Lower leg skin (tissue), 4 donors: ENCODE measurements around the gene LGR4. TPM values are rescaled to one million over a fixed set of nuclear protein-coding genes. Genes with fewer than 3 reads are reported as not detected.

ENCODE experiments used
- DNase-seq, 2 donors: peaks; one replicate each; pipeline ENCODE4 v3.0.0-alpha.2; 2019; ENCODE audit warnings: low spot score in 2 of 2
- H3K4me3 ChIP-seq: fragments of 200-600 bp; sonication (generic); 2 replicates; pipeline ENCODE4 v1.5.1; 2017; ENCODE audit warnings: mild to moderate bottlenecking, low read depth; ENCODE audit not compliant: poor library complexity, severe bottlenecking
- CTCF ChIP-seq, 3 donors: fragments of 450-650 bp; IDR thresholded peaks; one replicate each; pipeline ENCODE4 v1.5.1; 2016; ENCODE audit warnings: antibody characterized with exemption in 3 of 3, mild to moderate bottlenecking in 3 of 3, moderate library complexity in 2 of 3
- POLR2A ChIP-seq, 2 donors: fragments of 450-650 bp; IDR thresholded peaks; one replicate each; pipeline ENCODE4 v1.6.1; 2016 to 2017; ENCODE audit warnings: antibody characterized with exemption in 2 of 2, mild to moderate bottlenecking in 1 of 2, moderate library complexity in 1 of 2
- WGBS, 2 donors: methylation state at CpG; one replicate each; pipeline ENCODE4 v1.1.5; 2018; 5-methylcytosine and 5-hydroxymethylcytosine counted together
- intact Hi-C: fragments of 100-400 bp; cut with DNase I; formaldehyde crosslinking; loops from one replicate; pipeline ENCODE4 v1.15.0; 2023; ENCODE audit warnings: low total_unique reads
- total RNA-seq, 4 donors: library from RNA; depleted of rRNA; stranded (reverse); fragments of >200 nt; gene quantifications; one replicate each; pipeline ENCODE4 v1.1.0, GENCODE V29; 2016

Gene LGR4
- total RNA-seq, 4 donors from 2014 or later = 32.0 to 70.2 (median 50.4) TPM

- intact Hi-C loops = no loop called here
- TF ChIP-seq POLR2A (IDR thresholded peaks at IDR 0.05) (peak in 1 of 2 donors; percentile 73), CTCF (IDR thresholded peaks at IDR 0.05) (no peak)
- peak within 1 kb of the TSS; percentile 77 for H3K4me3 ChIP-seq
- DNase-seq = peak; percentile 97 to 99
- WGBS, 2 donors = 1% methylated on average over 52 of the region's 60 CpGs
Measured at GRCh38 chr11:27506200-27507182, 33.9 kb upstream of the LGR4 start, which contains the start of gene LIN7C. Gene LIN7C (minus strand): TSS chr11:27506769. CDS start chr11:27506752, 17 bp downstream.

- intact Hi-C loops = no loop called here
- no peak for DNase-seq
- peak overlapping the region; percentile 77 for H3K4me3 ChIP-seq
- WGBS, 2 donors = 3 to 5% methylated on average over 5 of the region's 5 CpGs
- no peak for TF ChIP-seq POLR2A (IDR thresholded peaks at IDR 0.05)
- no peak for TF ChIP-seq CTCF (IDR thresholded peaks at IDR 0.05)
Measured at GRCh38 chr11:27505781-27506180, 33.2 kb upstream of the LGR4 start.

- 72 to 74% methylated on average over 2 of the region's 2 CpGs for WGBS, 2 donors
- no peak overlapping the region for H3K4me3 ChIP-seq
- DNase-seq = no peak
- intact Hi-C loops = no loop called here
- TF ChIP-seq POLR2A (IDR thresholded peaks at IDR 0.05) = no peak
- no peak for TF ChIP-seq CTCF (IDR thresholded peaks at IDR 0.05)
Measured at GRCh38 chr11:27504205-27504604, 31.6 kb upstream of the LGR4 start.

- TF ChIP-seq POLR2A (IDR thresholded peaks at IDR 0.05) = no peak
- TF ChIP-seq CTCF (IDR thresholded peaks at IDR 0.05) = no peak
- intact Hi-C loops = no loop called here
- H3K4me3 ChIP-seq = no peak overlapping the region
- DNase-seq = no peak
Measured at GRCh38 chr11:27501100-27501499, 28.5 kb upstream of the LGR4 start.

- WGBS, 2 donors = 89% methylated on average over 1 of the region's 1 CpG
- no peak overlapping the region for H3K4me3 ChIP-seq
- no peak for TF ChIP-seq CTCF (IDR thresholded peaks at IDR 0.05)
- TF ChIP-seq POLR2A (IDR thresholded peaks at IDR 0.05) = no peak
- no peak for DNase-seq
- intact Hi-C loops = no loop called here
Measured at GRCh38 chr11:27497911-27498310, 25.3 kb upstream of the LGR4 start.
